AG04450 (cell line): ENCODE results near the gene ALDH1L2. TPM values are rescaled to one million over a fixed set of nuclear protein-coding genes. Genes with fewer than 3 reads are reported as not detected.

ENCODE experiments used
- CTCF ChIA-PET: fragments of 300-600, 350-600 bp; formaldehyde crosslinking; extraction: SDS; loops from one replicate; lab custom pipeline; 2022; ENCODE audit warnings: antibody characterized with exemption, inconsistent platforms; lab: Charles Lee
- POLR2A ChIA-PET: fragments of 350-600 bp; formaldehyde crosslinking; extraction: SDS; loops from one replicate; lab custom pipeline; 2021; ENCODE audit warnings: antibody characterized with exemption, inconsistent platforms; lab: Yijun Ruan, JAX
- DNase-seq: peaks from one replicate; pipeline ENCODE4 v3.0.0-alpha.2; 2011; ENCODE audit warnings: low read depth, low spot score
- H3K27ac ChIP-seq: one replicate; pipeline ENCODE4 v1.5.1; 2012; ENCODE audit warnings: low read depth, low read length, control low read depth
- H3K27me3 ChIP-seq: one replicate; pipeline ENCODE4 v1.6.0; 2012; ENCODE audit warnings: low read length; ENCODE audit not compliant: control insufficient read depth, insufficient read depth
- H3K4me3 ChIP-seq: 2 replicates; pipeline ENCODE4 v1.5.1; 2011; ENCODE audit warnings: mild to moderate bottlenecking, low read depth, low read length, control low read depth
- H3K9me3 ChIP-seq: 2 replicates; pipeline ENCODE4 v1.5.1; 2012; ENCODE audit warnings: low read length; ENCODE audit not compliant: control insufficient read depth, insufficient read depth
- CTCF ChIP-seq: IDR thresholded peaks from 2 replicates; pipeline ENCODE4 v1.5.1; 2011; ENCODE audit warnings: low read depth, low read length, control low read depth, inconsistent platforms
- polyA plus RNA-seq: library from polyadenylated mRNA; depleted of rRNA; stranded (reverse); fragments of >200 nt; gene quantifications from 2 replicates; pipeline ENCODE4 v1.2.3, GENCODE V29; 2011

ALDH1L2 gene
- polyA plus RNA-seq, 1 experiment, result 116 TPM

DNA sequence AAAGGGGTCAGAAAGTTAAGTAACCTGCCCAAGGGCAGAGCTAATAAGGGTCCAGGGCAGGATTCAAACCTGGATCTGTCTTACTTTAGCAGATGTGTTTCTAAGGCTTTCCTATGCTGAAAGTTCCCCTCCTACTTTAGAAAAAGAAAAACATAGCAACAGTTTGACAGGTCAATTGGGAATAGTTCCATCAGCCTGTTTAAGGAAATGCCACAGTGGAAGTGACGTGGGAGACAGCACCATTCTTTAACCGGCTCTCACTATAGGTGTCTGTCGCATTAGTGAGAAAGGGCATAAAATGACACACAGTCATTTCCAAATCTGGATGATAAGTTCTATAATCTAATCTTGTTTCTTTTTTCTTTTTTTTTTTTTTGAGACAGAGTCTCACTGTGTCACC lies 7.3 kb downstream of the ALDH1L2 start:
- CTCF ChIA-PET, result no interaction called here
- no peak for DNase-seq
- Histone ChIP-seq H3K27me3 (no peaks in the 10 kb centered on the region), H3K27ac (no peak overlapping the region), H3K9me3 (no peaks in the 10 kb centered on the region), H3K4me3 (no peak overlapping the region)
- POLR2A ChIA-PET, result no interaction called here
- TF ChIP-seq CTCF, result no peak

DNA sequence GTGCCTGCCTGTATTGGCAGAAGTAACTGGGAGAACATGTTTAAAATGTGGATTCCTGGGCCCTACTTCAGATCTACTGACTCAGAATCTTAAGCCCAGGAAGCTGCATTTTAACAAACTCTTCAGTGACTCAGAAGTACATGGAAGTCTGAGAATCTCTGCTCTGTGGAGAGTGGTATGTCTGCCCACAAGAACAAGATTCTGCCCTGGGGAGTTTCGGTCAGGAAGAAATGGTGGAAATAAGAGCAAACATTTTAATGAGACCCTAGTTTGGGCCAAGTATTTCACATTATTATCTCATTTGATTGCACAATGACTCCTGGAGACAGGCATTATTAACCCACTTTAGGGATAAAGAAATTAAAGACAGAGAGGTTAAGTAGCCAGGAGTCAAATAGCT lies 8.2 kb downstream of the ALDH1L2 start:
- POLR2A ChIA-PET, result interaction anchor here (1.2 kb wide), 1 partner anchor 9 kb away, joined by 3 read pairs; no protein-coding TSS in a partner anchor
- TF ChIP-seq CTCF, result no peak
- DNase-seq, result no peak
- Histone ChIP-seq H3K27ac (no peak overlapping the region), H3K4me3 (no peak overlapping the region), H3K27me3 (no peaks in the 10 kb centered on the region), H3K9me3 (no peaks in the 10 kb centered on the region)
- CTCF ChIA-PET, result no interaction called here

GRCh38 chr12:105072888-105073488 lies 11.3 kb downstream of the ALDH1L2 start:
- CTCF ChIA-PET, result interaction anchor here (1.3 kb wide), 1 partner anchor 21 kb away, joined by 4 read pairs; no protein-coding TSS in a partner anchor

DNA sequence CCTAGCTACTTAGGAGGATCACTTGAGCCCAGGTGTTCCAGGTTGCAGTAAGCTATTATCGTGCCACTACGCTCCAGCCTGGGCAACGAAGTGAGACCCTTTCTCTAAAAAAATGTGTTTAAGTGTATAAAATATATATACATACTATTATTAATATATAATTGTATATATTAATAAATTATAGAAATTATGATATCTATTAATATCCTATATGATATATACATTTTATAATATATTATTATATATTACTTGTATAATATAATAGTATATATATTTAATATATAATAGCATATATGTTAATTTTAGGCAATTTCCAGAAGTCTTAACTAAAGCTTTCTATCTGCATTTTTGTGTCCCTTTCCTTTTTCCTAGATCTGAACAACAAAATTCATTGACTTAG lies 12.3 kb downstream of the ALDH1L2 start:
- H3K4me3 ChIP-seq, result no peak overlapping the region
- H3K27ac ChIP-seq, result no peak overlapping the region
- no peaks in the 10 kb centered on the region for H3K9me3 ChIP-seq
- no peaks in the 10 kb centered on the region for H3K27me3 ChIP-seq
- no peak for TF ChIP-seq CTCF
- DNase-seq, result no peak
- ChIA-PET POLR2A (interaction anchor here (2.9 kb wide), 1 partner anchor 11 kb away, joined by 9 read pairs; no protein-coding TSS in a partner anchor), CTCF (interaction anchor here (1.2 kb wide), 1 partner anchor 282 kb away, joined by 3 read pairs; no protein-coding TSS in a partner anchor)

More at GRCh38 chr12:105072888-105073488, 11.3 kb downstream of the ALDH1L2 start:
- no peak for DNase-seq
- TF ChIP-seq CTCF, result no peak
- H3K4me3 ChIP-seq, result no peak overlapping the region
- no peaks in the 10 kb centered on the region for H3K27me3 ChIP-seq
- no peak overlapping the region for H3K27ac ChIP-seq
- POLR2A ChIA-PET, result interaction anchor here (2.9 kb wide), 1 partner anchor 10 kb away, joined by 9 read pairs; no protein-coding TSS in a partner anchor
- H3K9me3 ChIP-seq, result no peaks in the 10 kb centered on the region

- CTCF ChIA-PET, result interaction anchor here (0.7 to 3.1 kb wide), 3 partner anchors 13 to 689 kb away, joined by 3 to 8 read pairs (median 4); no protein-coding TSS in a partner anchor
- Histone ChIP-seq H3K4me3 (no peak overlapping the region), H3K9me3 (no peaks in the 10 kb centered on the region), H3K27ac (no peak overlapping the region), H3K27me3 (no peaks in the 10 kb centered on the region)
- POLR2A ChIA-PET, result no interaction called here
- no peak for TF ChIP-seq CTCF
- DNase-seq, result no peak
Observed at GRCh38 chr12:105069936-105070702, 14.1 kb downstream of the ALDH1L2 start.
